Spleen (tissue), 7 donors: ENCODE measurements around the gene PTGER1.

Experiments
- CTCF ChIP-seq, 11 experiments: fragments of 200-600 bp in 7 of 11; fragments of 450-650 bp in 4 of 11; sonication (generic) in 4 of 11; IDR thresholded peaks in 8 of 11; conservative IDR thresholded peaks in 3 of 11; 1 replicate in 7 of 11; 2 replicates in 4 of 11; pipeline versions ENCODE4 v1.4.0 to v1.8.0; 2016 to 2021; ENCODE audit warnings: antibody characterized with exemption in 11 of 11, inconsistent platforms in 4 of 11, mild to moderate bottlenecking in 1 of 11
- POLR2A ChIP-seq, 3 donors: fragments of 450-650 bp; IDR thresholded peaks; one replicate each; pipeline ENCODE4 v1.5.1; 2017; ENCODE audit warnings: antibody characterized with exemption in 3 of 3, mild to moderate bottlenecking in 1 of 3
- POLR2AphosphoS5 ChIP-seq, 3 donors: sonication (generic); formaldehyde crosslinking; IDR thresholded peaks; one replicate each; pipeline ENCODE4 v1.5.1; 2017; ENCODE audit warnings: antibody characterized with exemption in 3 of 3
- donor health status: DM: no; HTN: no; CAD: no; lungs with moderate emphysema.
- donor health status: DM: no; HTN: no; CAD: no.
- donor health status: DM: no; HTN: no; CAD: no.

GRCh38 chr19:14435320-14436050, 39.7 kb downstream of the PTGER1 start:
- TF ChIP-seq POLR2AphosphoS5 (IDR thresholded peaks at IDR 0.05) (no peak), CTCF (IDR thresholded peaks at IDR 0.05 in 8 of 11, conservative IDR thresholded peaks at IDR 0.05 in 3 of 11) (no peak), POLR2A (IDR thresholded peaks at IDR 0.05) (no peak)
